ENCODE results near the gene WNT16. TPM values are rescaled to one million over a fixed set of nuclear protein-coding genes. Genes with fewer than 3 reads are reported as not detected.

The WNT16 gene
- total RNA-seq, 4 donors from 2014 or later, result not detected

- TF ChIP-seq, protein P1, sequence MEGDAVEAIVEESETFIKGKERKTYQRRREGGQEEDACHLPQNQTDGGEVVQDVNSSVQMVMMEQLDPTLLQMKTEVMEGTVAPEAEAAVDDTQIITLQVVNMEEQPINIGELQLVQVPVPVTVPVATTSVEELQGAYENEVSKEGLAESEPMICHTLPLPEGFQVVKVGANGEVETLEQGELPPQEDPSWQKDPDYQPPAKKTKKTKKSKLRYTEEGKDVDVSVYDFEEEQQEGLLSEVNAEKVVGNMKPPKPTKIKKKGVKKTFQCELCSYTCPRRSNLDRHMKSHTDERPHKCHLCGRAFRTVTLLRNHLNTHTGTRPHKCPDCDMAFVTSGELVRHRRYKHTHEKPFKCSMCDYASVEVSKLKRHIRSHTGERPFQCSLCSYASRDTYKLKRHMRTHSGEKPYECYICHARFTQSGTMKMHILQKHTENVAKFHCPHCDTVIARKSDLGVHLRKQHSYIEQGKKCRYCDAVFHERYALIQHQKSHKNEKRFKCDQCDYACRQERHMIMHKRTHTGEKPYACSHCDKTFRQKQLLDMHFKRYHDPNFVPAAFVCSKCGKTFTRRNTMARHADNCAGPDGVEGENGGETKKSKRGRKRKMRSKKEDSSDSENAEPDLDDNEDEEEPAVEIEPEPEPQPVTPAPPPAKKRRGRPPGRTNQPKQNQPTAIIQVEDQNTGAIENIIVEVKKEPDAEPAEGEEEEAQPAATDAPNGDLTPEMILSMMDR (IDR thresholded peaks at IDR 0.05; ENCODE audit: low read depth), result no peak
Measured at GRCh38 chr7:121313220-121313792, 15.5 kb upstream of the WNT16 start.

DNA sequence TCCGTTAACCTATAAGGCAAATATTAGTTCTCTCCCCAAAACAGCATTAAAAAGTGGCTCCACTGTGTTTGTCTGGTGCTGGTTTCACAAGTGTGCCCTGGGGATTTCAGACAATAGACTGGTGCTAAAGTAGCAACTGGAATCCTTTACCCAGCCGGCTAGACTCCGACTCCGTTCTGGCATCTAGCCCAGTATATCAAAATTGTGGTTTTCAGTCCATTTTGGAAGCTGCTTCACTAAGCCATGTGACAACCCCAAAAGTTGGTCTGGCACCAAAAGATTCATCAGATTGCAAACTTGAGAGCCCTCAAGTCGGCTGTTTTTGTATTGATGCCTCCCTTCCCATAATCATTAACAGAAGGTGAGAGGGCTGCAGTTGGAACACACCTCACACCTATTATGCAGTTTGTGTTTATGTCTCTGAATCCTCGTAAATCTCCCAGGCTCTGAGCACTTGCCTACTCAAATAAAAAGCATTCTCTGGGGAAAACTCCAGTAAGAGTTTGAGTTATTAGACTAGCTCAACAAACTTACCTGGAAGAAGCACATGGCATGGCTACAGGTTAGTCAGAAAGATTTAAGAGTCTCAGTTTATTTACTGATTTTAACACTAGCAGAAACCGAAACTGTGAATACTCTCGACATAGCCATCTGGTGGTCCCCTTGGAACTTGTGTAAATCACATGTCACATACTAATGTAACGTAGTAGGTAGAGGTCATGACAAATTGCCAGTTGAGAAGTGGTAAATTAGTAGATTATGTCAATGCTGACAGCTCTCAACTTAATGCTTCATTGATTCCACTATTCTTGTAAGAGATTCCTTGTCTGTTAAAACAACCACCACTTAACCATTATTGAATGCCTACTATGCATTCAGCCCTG is 14.8 kb upstream of the WNT16 start:
- TF ChIP-seq, protein P1 (IDR thresholded peaks at IDR 0.05; ENCODE audit: low read depth), result no peak

DNA sequence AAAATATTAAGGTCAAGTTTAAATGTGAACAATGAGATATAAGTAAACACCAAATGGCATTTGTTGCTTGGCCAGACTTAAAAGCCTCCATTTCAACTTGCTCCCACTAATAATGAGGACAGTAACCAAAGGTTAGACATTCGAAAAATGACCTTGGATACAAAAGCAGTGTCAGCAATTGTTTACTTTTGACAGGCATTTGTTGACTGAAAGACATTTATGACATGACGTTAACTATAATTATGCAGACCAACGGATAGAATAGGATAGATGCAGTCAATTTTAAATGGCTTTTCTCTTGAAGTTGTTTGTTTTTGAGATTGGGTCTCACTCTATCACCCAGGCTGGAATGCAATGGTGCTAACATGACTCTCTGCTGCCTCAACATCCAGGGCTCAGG is 6.3 kb upstream of the WNT16 start:
- TF ChIP-seq, protein P1 (IDR thresholded peaks at IDR 0.05; ENCODE audit: low read depth), result no peak

- TF ChIP-seq, protein P1 (IDR thresholded peaks at IDR 0.05; ENCODE audit: low read depth), result no peak
Measured at GRCh38 chr7:121323515-121324302, 5.1 kb upstream of the WNT16 start.

DNA sequence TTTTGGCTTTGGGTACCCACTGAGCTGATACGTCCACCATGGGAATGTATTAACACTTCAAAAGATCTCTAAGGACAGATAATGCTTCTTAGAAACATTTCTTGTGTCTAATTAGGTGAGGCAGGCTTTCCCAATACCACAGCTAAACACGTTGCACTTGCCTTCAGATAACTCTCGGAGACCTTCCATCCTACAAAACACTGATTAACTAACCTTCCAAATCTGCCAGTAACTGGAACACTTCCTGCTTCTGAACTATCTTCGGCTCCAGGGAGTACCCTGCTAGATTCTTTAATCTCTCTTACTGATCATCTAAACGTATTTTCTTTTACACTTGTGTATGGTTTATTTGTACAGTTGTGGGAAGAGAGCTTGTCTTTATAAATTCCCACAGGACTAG is 1.1 kb upstream of the WNT16 start:
- TF ChIP-seq, protein P1 (IDR thresholded peaks at IDR 0.05; ENCODE audit: low read depth), result no peak

- TF ChIP-seq, protein P1 (IDR thresholded peaks at IDR 0.05; ENCODE audit: low read depth), result no peak
Measured at GRCh38 chr7:121329191-121330052, 622 bp downstream of the WNT16 start.

Measured in subcutaneous adipose tissue (tissue), 4 donors.